Stimulated activated CD8-positive, alpha-beta memory T cell treated with anti-CD3 and anti-CD28 coated beads, Interleukin-12 subunit alpha, Interleukin-12 subunit beta, amount 100 ng/mL, for 24 hours (primary cell): ENCODE data around the gene QKI.

Experiments
- DNase-seq: peaks from one replicate; pipeline ENCODE4 v3.0.0-alpha.2; 2020; ENCODE audit errors: extremely low read depth

Gene QKI

DNA sequence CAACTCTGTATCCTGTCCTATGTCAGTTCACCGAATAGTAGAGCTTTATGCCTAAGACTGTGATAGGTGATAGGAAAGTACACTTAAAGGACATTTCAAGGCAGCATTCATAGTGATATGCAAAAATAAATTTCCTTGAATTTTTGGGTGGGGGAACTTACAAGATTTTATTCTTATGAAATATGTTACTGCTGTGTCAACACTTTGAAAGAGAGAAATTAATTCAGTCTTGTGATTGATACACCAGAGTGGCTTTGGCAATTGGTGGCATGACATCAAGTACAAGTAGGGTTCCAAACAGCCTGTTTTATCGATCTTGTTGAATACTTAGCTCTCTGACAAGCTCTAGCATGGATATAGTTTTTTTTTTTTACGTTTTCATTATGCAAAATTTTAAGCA lies 72.3 kb downstream of the QKI start:
- no peak for DNase-seq

DNA sequence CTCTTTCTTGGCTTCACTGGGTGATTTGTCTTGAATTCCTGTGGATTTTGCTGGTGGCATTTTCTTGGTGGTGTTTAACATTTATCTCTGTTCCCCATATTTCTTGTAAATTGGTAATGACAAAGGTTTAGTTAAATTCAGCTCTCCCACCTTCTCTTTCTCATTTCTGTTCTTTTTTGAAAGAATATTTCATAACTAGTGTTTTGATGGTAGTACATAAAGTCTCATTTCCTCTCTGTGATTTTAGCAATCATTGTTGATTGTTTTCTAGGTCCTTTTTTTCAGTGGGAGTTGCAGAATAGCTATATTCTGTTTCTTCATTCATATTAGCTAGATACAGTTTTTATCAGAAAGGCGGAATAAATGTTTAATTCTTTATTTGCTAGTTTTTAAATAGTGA lies 73.1 kb downstream of the QKI start:
- no peak for DNase-seq

GRCh38 chr6:163489584-163489983 lies 75.1 kb downstream of the QKI start:
- no peak for DNase-seq

GRCh38 chr6:163490826-163491577 lies 76.5 kb downstream of the QKI start:
- DNase-seq, result no peak

- DNase-seq, result no peak
Observed at GRCh38 chr6:163491737-163492300, 77.3 kb downstream of the QKI start.

GRCh38 chr6:163494279-163494727 lies 79.8 kb downstream of the QKI start:
- no peak for DNase-seq

DNA sequence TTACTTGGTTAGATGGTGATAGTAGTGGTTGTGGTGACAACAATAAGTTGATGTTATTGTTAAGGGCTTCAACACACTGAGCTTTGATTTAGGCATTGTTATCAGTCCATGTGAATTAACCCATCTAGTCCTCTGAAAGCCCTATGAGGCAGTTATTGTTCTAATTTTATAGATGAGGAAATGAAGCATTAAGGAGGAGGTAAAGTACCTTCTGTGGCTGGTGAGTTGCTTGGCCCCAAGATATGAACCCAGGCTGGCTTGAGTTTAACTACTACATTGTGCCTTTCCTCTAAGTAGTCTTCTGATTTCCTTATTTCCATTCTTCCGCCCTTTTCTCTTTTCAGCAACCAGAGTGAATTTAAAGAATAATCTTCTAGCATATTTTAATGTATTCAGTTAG lies 81.7 kb downstream of the QKI start:
- no peak for DNase-seq

DNA sequence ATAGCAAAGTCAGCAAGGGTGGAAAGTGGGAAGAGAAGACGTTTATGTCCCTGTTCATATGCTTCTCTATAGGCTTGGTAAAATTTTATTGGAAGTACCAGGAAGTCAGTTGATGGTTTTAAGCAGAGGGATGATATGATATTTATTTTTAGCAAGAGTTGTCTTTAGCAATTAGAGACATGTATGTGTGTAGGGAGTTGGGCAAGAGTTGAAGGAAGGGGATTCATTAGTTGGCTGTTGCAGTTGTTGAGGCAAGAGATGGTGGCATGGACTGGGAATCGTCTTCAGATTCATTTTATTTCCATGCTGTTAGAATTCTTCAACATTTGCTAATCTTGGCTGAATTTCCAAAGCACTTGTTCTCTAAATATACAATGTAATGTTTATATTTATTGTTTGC lies 85.6 kb downstream of the QKI start:
- DNase-seq, result no peak

GRCh38 chr6:163501026-163501425 lies 86.5 kb downstream of the QKI start:
- no peak for DNase-seq

DNA sequence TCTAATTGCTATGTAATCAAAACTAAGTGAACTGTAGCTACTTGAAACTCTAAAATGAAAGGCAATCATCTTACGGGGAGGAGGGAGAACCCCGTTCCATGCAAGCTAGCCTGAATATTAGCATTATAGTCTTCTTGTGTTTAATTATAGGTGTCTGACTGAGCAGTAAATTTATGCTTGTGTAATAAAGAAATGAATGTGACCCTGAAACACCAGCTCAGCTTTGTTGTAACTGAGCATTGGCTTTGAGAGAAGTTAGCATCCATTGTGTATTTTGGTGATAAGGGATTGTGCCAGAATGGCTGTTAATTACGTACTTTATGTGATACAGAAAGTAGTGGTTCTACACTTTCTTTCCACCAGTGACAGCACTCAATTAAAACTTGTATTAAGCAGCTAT lies 86.9 kb downstream of the QKI start:
- no peak for DNase-seq

- no peak for DNase-seq
Observed at GRCh38 chr6:163504984-163505640, 90.6 kb downstream of the QKI start.

DNA sequence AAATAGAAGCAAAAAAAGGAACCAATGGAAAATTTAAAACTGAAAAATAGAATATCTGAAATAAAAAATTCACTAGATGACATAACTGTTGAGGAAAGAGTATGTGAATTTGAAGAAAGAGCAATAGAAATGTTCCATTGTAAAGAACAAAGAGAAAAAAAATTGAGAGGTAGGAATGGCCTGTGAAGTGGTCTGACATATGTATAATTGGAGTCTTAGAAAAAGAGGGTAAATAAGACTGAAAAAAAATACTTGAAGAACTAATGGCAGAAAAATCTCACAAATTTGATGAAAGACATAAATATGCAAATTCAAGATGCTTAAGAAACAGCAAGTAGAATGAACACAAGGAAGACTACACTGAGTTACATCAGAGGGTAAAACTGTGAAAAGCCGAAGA lies 93.4 kb downstream of the QKI start:
- DNase-seq, result no peak

GRCh38 chr6:163513003-163513402 lies 98.5 kb downstream of the QKI start:
- DNase-seq, result no peak

DNA sequence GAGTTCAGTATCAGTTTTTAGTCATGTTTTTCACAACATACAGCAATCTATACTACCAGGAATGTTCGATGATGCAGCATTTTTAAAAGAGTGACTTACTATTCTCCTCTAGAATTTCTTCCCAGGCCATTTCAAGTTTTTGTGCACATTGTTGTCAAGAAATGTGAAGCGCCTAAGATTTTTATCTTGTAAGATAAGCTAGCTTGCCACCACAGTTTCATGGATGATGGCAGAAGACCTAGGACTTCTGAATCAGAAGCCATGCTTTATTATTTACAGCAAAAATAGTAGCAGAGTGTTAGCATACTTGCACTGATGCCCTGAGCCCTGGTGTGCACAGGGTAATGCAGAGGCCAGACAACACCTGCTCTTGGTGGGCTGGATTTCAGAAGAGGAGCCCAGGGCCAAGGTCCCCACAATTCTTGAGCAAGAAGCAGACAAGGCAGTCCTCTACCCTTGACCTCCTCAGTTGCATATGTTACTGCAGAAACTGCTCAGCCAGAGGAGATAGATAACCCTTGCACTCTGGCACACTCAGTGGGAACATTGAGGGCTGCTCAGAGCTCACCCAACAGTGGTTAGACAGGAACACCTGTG lies 99.2 kb downstream of the QKI start:
- DNase-seq, result no peak

GRCh38 chr6:163516908-163517307 lies 102.4 kb downstream of the QKI start:
- DNase-seq, result no peak

- no peak for DNase-seq
Observed at GRCh38 chr6:163520956-163521355, 106.4 kb downstream of the QKI start.

DNA sequence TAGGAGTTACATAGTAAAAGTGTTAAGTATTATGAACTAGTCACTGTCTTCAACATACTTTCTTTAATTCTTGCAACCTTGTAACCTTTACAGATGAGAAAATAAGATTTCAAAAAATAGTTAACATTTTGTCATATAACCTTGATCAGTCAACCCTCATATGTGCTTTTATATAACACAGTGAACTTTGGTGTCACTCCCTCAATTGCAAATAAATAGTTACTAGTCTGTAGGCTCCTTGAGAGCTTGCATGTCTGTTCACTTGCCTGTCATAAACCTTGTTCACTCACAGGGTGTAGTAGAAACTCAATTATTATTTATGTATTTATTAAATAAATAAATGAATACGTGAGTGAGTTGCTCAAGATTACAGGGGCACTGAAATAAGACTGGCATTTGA lies 107.5 kb downstream of the QKI start:
- DNase-seq, result no peak

GRCh38 chr6:163525926-163526325 lies 111.4 kb downstream of the QKI start:
- DNase-seq, result no peak

GRCh38 chr6:163526346-163526745 lies 111.8 kb downstream of the QKI start:
- no peak for DNase-seq

- no peak for DNase-seq
Observed at GRCh38 chr6:163527291-163527690, 112.8 kb downstream of the QKI start.

GRCh38 chr6:163529605-163530004 lies 115.1 kb downstream of the QKI start:
- no peak for DNase-seq

- no peak for DNase-seq
Observed at GRCh38 chr6:163530406-163530805, 115.9 kb downstream of the QKI start.

GRCh38 chr6:163531122-163531521 lies 116.6 kb downstream of the QKI start:
- no peak for DNase-seq
